ENCODE results near the gene KDM4B. TPM values are rescaled to one million over a fixed set of nuclear protein-coding genes. Genes with fewer than 3 reads are reported as not detected.

The KDM4B gene
- total RNA-seq, 4 donors from 2014 or later: 26.0 to 51.2 (median 34.2) TPM

- H3K9me3 ChIP-seq: no peaks in the 10 kb centered on the region
- 71% methylated on average over 12 of the region's 12 CpGs for WGBS
- H3K27me3 ChIP-seq: no peaks in the 10 kb centered on the region
- DNase-seq (ENCODE audit: extremely low spot score): no peak
- no peak overlapping the region for H3K4me3 ChIP-seq
- H3K27ac ChIP-seq (replicated peaks in 1 of 4): no peak overlapping the region
- peaks cover 0 to 5% (median 0%) of the 10 kb centered on the region in 4 donors for H3K4me1 ChIP-seq
- no peaks in the 10 kb centered on the region for H3K36me3 ChIP-seq
- TF ChIP-seq POLR2A (IDR thresholded peaks at IDR 0.05; ENCODE audit: low read depth) (no peak), POLR2AphosphoS5 (IDR thresholded peaks at IDR 0.05) (no peak), EP300 (IDR thresholded peaks at IDR 0.05) (no peak), CTCF (IDR thresholded peaks at IDR 0.05) (no peak)
- intact Hi-C loops (cut with DNase I): no loop called here
Measured at GRCh38 chr19:5173993-5174392, 205.1 kb downstream of the KDM4B start.

GRCh38 chr19:5177745-5178450 is 209.0 kb downstream of the KDM4B start:
- H3K36me3 ChIP-seq: no peaks in the 10 kb centered on the region
- DNase-seq (ENCODE audit: extremely low spot score): no peak
- no peak overlapping the region for H3K4me3 ChIP-seq
- peaks cover 0 to under 1% (median 0%) of the 10 kb centered on the region in 4 donors for H3K4me1 ChIP-seq
- no peak for TF ChIP-seq EP300 (IDR thresholded peaks at IDR 0.05)
- no peak for TF ChIP-seq POLR2A (IDR thresholded peaks at IDR 0.05; ENCODE audit: low read depth)
- no peak for TF ChIP-seq POLR2AphosphoS5 (IDR thresholded peaks at IDR 0.05)
- TF ChIP-seq CTCF (IDR thresholded peaks at IDR 0.05): no peak
- H3K27me3 ChIP-seq: no peaks in the 10 kb centered on the region
- intact Hi-C loops (cut with DNase I): no loop called here
- H3K9me3 ChIP-seq: no peaks in the 10 kb centered on the region
- WGBS: 87% methylated on average over 15 of the region's 19 CpGs
- H3K27ac ChIP-seq (replicated peaks in 1 of 4): no peak overlapping the region

GRCh38 chr19:5178841-5179240 is 209.9 kb downstream of the KDM4B start:
- 100% methylated on average over 3 of the region's 3 CpGs for WGBS
- TF ChIP-seq EP300 (IDR thresholded peaks at IDR 0.05) (no peak), POLR2AphosphoS5 (IDR thresholded peaks at IDR 0.05) (no peak), POLR2A (IDR thresholded peaks at IDR 0.05; ENCODE audit: low read depth) (no peak), CTCF (IDR thresholded peaks at IDR 0.05) (no peak)
- no peaks in the 10 kb centered on the region for H3K27me3 ChIP-seq

GRCh38 chr19:5179256-5179655 is 210.3 kb downstream of the KDM4B start:
- no peak overlapping the region for H3K4me3 ChIP-seq
- intact Hi-C loops (cut with DNase I): no loop called here
- no peaks in the 10 kb centered on the region for H3K27me3 ChIP-seq
- no peaks in the 10 kb centered on the region for H3K4me1 ChIP-seq
- 80% methylated on average over 10 of the region's 16 CpGs for WGBS
- no peak overlapping the region for H3K27ac ChIP-seq (replicated peaks in 1 of 4)
- no peaks in the 10 kb centered on the region for H3K9me3 ChIP-seq
- no peak for DNase-seq (ENCODE audit: extremely low spot score)
- TF ChIP-seq POLR2AphosphoS5 (IDR thresholded peaks at IDR 0.05) (no peak), POLR2A (IDR thresholded peaks at IDR 0.05; ENCODE audit: low read depth) (no peak), CTCF (IDR thresholded peaks at IDR 0.05) (no peak), EP300 (IDR thresholded peaks at IDR 0.05) (no peak)
- H3K36me3 ChIP-seq: no peaks in the 10 kb centered on the region

More at GRCh38 chr19:5178841-5179240, 209.9 kb downstream of the KDM4B start:
- no peaks in the 10 kb centered on the region for H3K36me3 ChIP-seq
- no peak overlapping the region for H3K4me3 ChIP-seq
- no peaks in the 10 kb centered on the region for H3K4me1 ChIP-seq
- DNase-seq (ENCODE audit: extremely low spot score): no peak
- no peaks in the 10 kb centered on the region for H3K9me3 ChIP-seq
- intact Hi-C loops (cut with DNase I): no loop called here
- H3K27ac ChIP-seq (replicated peaks in 1 of 4): no peak overlapping the region

GRCh38 chr19:5181329-5181728 is 212.4 kb downstream of the KDM4B start:
- no peaks in the 10 kb centered on the region for H3K9me3 ChIP-seq
- no peaks in the 10 kb centered on the region for H3K27me3 ChIP-seq
- no peak for TF ChIP-seq EP300 (IDR thresholded peaks at IDR 0.05)
- no peak for TF ChIP-seq POLR2A (IDR thresholded peaks at IDR 0.05; ENCODE audit: low read depth)
- TF ChIP-seq POLR2AphosphoS5 (IDR thresholded peaks at IDR 0.05): no peak
- no peak for TF ChIP-seq CTCF (IDR thresholded peaks at IDR 0.05)
- H3K4me1 ChIP-seq: no peaks in the 10 kb centered on the region
- H3K36me3 ChIP-seq: no peaks in the 10 kb centered on the region
- intact Hi-C loops (cut with DNase I): no loop called here
- WGBS: 94% methylated on average over 2 of the region's 2 CpGs
- DNase-seq (ENCODE audit: extremely low spot score): no peak
- no peak overlapping the region for H3K4me3 ChIP-seq
- H3K27ac ChIP-seq (replicated peaks in 1 of 4): no peak overlapping the region

All from esophagus muscularis mucosa (tissue), 4 donors.